ENCODE results near the gene VKORC1L1. TPM values are rescaled to one million over a fixed set of nuclear protein-coding genes. Genes with fewer than 3 reads are reported as not detected.
"Not testable (repeated sequence)": the region's sequence is repeated elsewhere in the genome, so short reads cannot be mapped to it uniquely, and the experiment has no call there.

The VKORC1L1 gene
- total RNA-seq, 2 donors from 2014 or later = 21.3 to 26.0 TPM

DNA sequence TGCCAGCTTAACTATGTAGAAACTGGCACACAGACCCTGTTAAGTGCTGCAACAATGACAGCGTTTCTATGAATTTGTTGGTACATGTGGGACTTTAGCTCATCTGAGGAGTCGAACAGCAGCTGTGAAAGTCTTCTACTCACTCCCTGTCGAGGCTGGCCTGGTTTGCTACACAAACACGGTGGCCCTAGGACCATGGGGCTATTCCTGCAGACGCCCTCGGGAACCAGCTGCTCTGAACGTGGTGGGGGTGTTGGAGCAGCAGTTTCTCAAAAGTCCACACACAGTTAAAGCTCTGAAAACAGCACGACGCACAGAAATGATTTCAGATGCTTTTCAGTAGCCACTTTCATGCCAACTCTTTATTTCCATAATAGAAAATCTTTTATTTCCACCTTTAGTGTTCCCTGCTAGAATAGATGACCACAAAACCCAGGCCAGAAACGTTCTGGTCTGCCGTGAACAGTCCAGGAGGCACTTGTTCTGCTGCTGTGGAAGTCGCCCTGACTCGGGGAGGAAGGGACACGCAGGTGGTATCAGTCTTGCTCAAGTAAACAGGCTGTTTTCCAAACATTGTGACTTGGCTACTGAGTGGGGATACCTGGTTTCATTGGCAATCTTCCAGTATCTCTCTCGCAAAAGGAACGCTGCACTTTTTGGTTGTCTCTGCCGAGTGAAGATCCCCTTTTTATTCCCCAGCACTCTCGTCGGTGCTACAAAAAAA lies 87.6 kb downstream of the VKORC1L1 start:
- Histone ChIP-seq H3K27me3 (no peaks in the 10 kb centered on the region), H3K9ac (ENCODE audit: low read depth in 2 of 2, low read length in 2 of 2) (no peak overlapping the region), H3K27ac (no peak overlapping the region), H3K36me3 (peaks cover 4% of the 10 kb centered on the region), H3K4me1 (no peaks in the 10 kb centered on the region), H3K4me3 (no peak overlapping the region), H3K9me3 (no peaks in the 10 kb centered on the region)
- no peak for DNase-seq
- intact Hi-C loops (cut with DNase I) = no loop called here
- no peak for TF ChIP-seq CTCF (IDR thresholded peaks at IDR 0.05)

GRCh38 chr7:65962033-65962432 lies 89.2 kb downstream of the VKORC1L1 start:
- Histone ChIP-seq H3K4me1 (no peaks in the 10 kb centered on the region), H3K9ac (ENCODE audit: low read depth in 2 of 2, low read length in 2 of 2) (no peak overlapping the region), H3K36me3 (peaks cover 9% of the 10 kb centered on the region), H3K4me3 (no peak overlapping the region), H3K27ac (no peak overlapping the region), H3K27me3 (no peaks in the 10 kb centered on the region), H3K9me3 (no peaks in the 10 kb centered on the region)
- DNase-seq = no peak
- intact Hi-C loops (cut with DNase I) = no loop called here
- TF ChIP-seq CTCF (IDR thresholded peaks at IDR 0.05) = no peak

DNA sequence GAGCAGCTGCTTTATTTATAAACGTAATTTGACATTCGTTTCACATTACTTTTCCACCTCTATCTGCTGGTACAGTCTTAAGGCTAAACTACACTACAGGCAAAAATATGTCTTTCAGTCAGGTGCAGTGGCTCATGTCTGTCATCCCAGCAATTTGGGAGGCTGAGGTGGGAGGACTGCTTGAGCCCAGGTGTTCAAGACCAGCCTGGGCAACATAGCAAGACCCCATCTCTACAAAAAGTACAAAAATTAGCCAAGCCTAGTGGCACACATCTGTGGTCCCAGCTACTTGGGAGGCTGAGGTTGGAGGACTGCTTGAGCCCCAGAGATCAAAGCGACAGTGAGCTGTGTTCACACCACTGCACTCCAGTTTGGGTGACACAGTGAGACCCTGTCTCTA lies 91.8 kb downstream of the VKORC1L1 start:
- H3K36me3 ChIP-seq = peaks cover 13% of the 10 kb centered on the region
- H3K27me3 ChIP-seq; H3K4me3 ChIP-seq; H3K27ac ChIP-seq; H3K4me1 ChIP-seq; H3K9me3 ChIP-seq; DNase-seq; intact Hi-C loops (cut with DNase I); H3K9ac ChIP-seq (ENCODE audit: low read depth in 2 of 2, low read length in 2 of 2): not testable (repeated sequence)

DNA sequence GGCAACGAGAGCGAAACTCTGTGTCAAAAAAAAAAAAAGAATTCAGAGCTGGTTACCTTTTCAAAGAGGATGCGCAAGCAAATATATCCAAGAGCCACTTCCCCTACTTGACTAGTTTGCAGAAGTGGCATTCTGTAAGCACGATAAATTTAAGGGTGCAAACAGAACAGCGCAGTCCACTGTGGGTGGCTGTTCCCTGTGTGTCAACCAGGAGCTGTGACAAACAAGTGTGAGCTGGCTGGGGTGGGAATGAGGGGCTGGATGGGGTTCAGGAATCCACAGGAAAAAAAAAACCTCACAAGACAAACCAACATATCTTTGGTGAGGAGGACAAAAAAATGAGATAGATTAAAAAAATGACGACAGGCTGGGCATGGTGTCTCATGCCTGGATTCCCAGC lies 93.3 kb downstream of the VKORC1L1 start:
- DNase-seq = no peak
- H3K27me3 ChIP-seq = no peaks in the 10 kb centered on the region
- no peak overlapping the region for H3K4me3 ChIP-seq
- no peak overlapping the region for H3K27ac ChIP-seq
- H3K36me3 ChIP-seq = peaks cover 19% of the 10 kb centered on the region
- H3K9me3 ChIP-seq = no peaks in the 10 kb centered on the region
- intact Hi-C loops (cut with DNase I) = no loop called here
- TF ChIP-seq CTCF (IDR thresholded peaks at IDR 0.05) = no peak
- H3K4me1 ChIP-seq = no peaks in the 10 kb centered on the region
- no peak overlapping the region for H3K9ac ChIP-seq (ENCODE audit: low read depth in 2 of 2, low read length in 2 of 2)

DNA sequence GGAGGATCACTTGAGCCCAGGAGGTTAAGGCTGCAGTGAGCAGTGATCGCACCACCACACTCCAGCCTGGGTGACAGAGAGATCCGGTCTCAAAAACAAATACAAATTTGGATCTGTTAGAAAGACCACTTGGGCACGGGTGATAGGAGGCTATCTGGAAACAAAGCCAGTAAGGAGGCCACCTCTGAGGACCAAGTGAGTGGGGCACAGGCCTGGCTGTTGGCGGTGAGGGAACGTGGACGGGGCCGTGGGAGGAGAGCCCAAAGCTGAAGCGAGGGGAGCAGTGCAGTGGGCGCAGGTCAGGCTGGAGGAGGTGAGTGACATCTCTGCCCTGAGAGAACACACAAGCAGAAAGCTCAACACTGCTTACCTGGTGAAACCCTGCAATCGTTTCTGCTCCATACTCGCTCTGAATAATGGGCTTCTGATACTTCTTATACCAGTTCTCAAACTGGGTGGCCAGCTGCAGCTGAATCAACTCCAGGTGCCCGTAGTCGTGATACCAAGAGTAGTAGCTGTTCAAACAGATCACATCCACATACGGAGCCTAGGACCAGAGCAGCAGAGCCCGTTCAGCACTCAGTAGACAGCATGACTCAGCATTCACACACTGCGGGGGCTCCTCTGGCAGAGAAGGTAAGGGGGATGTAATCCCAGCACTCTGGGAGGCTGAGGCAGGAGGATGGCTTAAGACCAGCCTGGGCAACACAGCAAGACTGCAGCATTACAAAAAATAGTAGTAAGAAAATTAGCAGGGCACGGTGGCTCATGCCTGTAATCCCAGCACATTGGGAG lies 94.7 kb downstream of the VKORC1L1 start:
- Histone ChIP-seq H3K36me3 (peaks cover 19% of the 10 kb centered on the region), H3K9me3 (no peaks in the 10 kb centered on the region), H3K27ac (no peak overlapping the region), H3K27me3 (no peaks in the 10 kb centered on the region), H3K9ac (ENCODE audit: low read depth in 2 of 2, low read length in 2 of 2) (no peak overlapping the region), H3K4me1 (no peaks in the 10 kb centered on the region), H3K4me3 (no peak overlapping the region)
- DNase-seq = no peak
- intact Hi-C loops (cut with DNase I) = no loop called here
- no peak for TF ChIP-seq CTCF (IDR thresholded peaks at IDR 0.05)

Data from colonic mucosa (tissue), 4 donors.